Skeletal muscle satellite cell (primary cell): ENCODE data around the gene THADA.

ENCODE experiments used
- H3K27me3 ChIP-seq: 2 replicates; pipeline ENCODE4 v1.7.0; 2013; ENCODE audit warnings: low read length; ENCODE audit not compliant: control insufficient read depth, insufficient read depth
- H3K36me3 ChIP-seq: 2 replicates; pipeline ENCODE4 v1.7.0; 2013; ENCODE audit warnings: mild to moderate bottlenecking, control low read depth, low read length; ENCODE audit not compliant: insufficient read depth
- H3K4me1 ChIP-seq: 2 replicates; pipeline ENCODE4 v1.7.0; 2013; ENCODE audit warnings: low read length; ENCODE audit not compliant: control insufficient read depth, insufficient read depth
- H3K4me2 ChIP-seq: 2 replicates; pipeline ENCODE4 v1.7.0; 2013; ENCODE audit warnings: mild to moderate bottlenecking, low read length
- H3K4me3 ChIP-seq: 2 replicates; pipeline ENCODE4 v1.7.0; 2013; ENCODE audit warnings: low read length
- H3K9ac ChIP-seq: 2 replicates; pipeline ENCODE4 v1.7.0; 2013; ENCODE audit warnings: mild to moderate bottlenecking, low read depth, low read length, moderate library complexity
- H3K9me3 ChIP-seq: replicated peaks from 2 replicates; pipeline ENCODE4 v1.7.0; 2013; ENCODE audit warnings: mild to moderate bottlenecking, control low read depth, low read length

Gene THADA

DNA sequence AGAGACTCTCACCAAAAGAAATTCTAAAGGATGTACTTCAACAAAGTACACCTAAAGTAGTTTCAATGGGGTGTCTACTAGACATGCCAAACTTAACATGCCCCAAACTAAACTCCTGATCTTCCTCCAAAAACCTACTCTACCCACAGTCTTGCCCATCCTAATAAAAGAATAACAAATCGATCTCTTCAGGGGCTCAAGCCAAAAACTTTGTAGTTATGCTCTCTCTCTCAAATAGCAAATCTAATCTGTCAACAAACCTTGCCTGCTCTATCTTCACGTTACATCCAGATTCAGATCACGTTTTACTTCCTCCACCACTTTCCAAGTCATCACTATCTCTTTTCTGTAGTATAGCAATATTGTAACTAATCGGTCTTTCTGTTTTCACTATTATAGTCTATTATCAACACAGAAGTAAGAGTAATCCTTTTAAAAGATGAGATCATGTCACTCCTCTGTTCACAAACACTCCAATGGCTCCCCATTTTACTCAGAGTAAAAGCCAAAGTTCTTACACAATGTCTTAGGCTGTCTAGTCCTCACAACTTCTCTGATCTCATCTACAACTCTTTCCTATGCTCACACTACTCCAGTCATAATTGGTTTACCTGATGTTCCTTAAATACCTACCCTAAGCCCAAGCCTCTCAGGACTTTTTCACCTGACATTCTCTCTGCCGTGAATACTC is 79.9 kb downstream of the THADA start:
- Histone ChIP-seq H3K4me3 (no peak overlapping the region), H3K9ac (no peak overlapping the region), H3K36me3 (peaks cover 8% of the 10 kb centered on the region), H3K4me1 (peaks cover 47% of the 10 kb centered on the region), H3K27me3 (no peaks in the 10 kb centered on the region), H3K4me2 (no peak overlapping the region), H3K9me3 (no peaks in the 10 kb centered on the region)

DNA sequence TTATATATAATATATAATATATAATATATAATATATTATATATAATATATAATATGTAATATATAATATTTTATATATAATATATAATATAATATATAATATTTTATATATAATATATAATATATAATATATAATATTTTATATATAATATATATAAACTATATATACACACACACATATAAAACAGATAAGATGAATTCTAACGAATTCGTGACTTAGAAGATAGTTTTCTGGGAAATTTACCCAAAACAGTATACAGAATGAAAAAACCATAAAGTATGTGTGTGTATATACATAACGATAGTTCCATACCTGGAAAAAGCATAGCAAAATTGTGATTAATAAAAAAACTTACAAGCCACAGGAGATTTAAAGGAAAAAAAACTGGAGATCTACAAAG is 80.6 kb downstream of the THADA start:
- Histone ChIP-seq H3K36me3 (peaks cover 8% of the 10 kb centered on the region), H3K9me3 (no peaks in the 10 kb centered on the region), H3K4me2 (no peak overlapping the region), H3K27me3 (no peaks in the 10 kb centered on the region), H3K9ac (no peak overlapping the region), H3K4me3 (no peak overlapping the region), H3K4me1 (peaks cover 43% of the 10 kb centered on the region)

DNA sequence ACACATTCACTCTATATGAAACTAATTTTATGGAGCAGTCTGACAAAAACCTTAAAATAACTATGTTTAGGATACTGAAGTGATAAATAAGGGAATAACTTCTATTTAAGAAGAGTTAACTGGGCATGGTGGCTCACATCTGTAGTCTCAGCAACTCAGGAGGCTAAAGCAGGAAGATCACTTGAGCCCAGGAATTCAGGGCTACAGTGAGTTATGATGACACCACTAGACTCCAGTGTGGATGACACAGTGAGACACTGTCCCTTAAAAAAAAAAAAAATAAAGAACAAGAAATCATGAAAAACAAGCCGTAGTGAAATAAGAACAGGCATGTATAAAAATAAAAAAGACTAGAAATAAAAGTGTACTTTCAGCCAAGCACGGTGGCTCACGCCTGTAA is 82.0 kb downstream of the THADA start:
- H3K4me1 ChIP-seq, result peaks cover 31% of the 10 kb centered on the region
- H3K4me3 ChIP-seq, result no peak overlapping the region
- no peaks in the 10 kb centered on the region for H3K27me3 ChIP-seq
- no peak overlapping the region for H3K4me2 ChIP-seq
- H3K36me3 ChIP-seq, result peaks cover 8% of the 10 kb centered on the region
- H3K9ac ChIP-seq, result no peak overlapping the region
- no peaks in the 10 kb centered on the region for H3K9me3 ChIP-seq

DNA sequence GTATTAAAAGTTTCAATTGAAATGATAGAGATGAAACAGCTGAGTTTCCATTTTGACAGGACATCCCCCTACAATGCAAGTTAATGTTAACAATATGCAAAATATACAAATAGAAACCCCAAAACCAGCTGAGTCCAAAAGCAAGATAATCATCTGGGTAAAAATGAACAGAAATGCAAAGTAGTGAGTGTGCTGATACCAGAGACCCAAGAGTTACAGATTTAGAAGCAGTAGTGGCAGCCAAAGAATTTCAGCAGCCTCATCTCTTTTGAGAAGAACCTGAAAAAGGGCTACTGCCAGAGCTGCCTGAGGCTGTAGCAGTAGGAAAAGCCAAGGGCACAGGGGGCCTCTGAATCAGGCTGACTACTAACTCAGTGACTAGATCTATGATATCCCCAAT is 82.6 kb downstream of the THADA start:
- Histone ChIP-seq H3K4me3 (no peak overlapping the region), H3K4me1 (peaks cover 25% of the 10 kb centered on the region), H3K4me2 (no peak overlapping the region), H3K9me3 (no peaks in the 10 kb centered on the region), H3K27me3 (no peaks in the 10 kb centered on the region), H3K9ac (no peak overlapping the region), H3K36me3 (peaks cover 8% of the 10 kb centered on the region)

DNA sequence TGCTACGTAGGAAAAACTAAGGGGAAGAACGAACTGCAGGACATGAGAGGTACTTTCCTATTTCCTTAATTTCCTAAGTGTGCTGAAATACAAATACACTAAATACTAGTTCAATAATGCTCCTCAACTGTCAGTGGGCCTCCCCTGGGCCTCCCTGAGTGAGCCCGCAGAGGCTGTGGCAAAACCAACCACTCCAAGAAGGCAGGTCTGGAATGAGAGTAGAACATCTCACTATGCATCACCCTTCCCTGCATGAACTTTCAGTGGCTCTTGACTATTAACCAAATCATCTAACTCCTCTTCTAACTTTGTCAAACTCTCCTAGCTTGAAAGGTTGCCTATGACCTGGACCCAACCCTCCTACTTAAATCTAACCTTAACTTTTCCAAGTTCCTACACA is 84.6 kb downstream of the THADA start:
- H3K4me1 ChIP-seq, result peaks cover 11% of the 10 kb centered on the region
- H3K36me3 ChIP-seq, result peaks cover 15% of the 10 kb centered on the region
- no peak overlapping the region for H3K4me3 ChIP-seq
- H3K9me3 ChIP-seq, result no peaks in the 10 kb centered on the region
- H3K9ac ChIP-seq, result no peak overlapping the region
- no peaks in the 10 kb centered on the region for H3K27me3 ChIP-seq
- H3K4me2 ChIP-seq, result no peak overlapping the region

DNA sequence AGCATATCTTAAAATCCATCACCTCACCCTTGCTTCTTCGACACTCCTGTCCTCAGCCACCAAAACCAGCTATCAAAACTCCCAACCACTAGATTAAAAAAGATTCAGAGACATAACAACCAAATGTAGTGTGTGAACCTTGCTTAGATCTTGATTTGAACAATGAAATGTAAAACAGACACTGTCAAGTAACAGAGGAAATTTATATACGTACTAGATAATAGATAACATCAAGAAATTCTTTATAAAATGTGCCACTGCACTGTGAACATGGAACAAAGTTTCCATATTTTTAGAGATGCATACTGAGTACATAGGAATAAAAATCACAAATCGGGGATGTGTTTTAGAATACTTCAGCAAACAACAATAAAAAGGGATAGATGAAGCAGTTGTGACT is 86.0 kb downstream of the THADA start:
- peaks cover 6% of the 10 kb centered on the region for H3K4me1 ChIP-seq
- H3K4me3 ChIP-seq, result no peak overlapping the region
- no peaks in the 10 kb centered on the region for H3K9me3 ChIP-seq
- H3K36me3 ChIP-seq, result peaks cover 15% of the 10 kb centered on the region
- no peak overlapping the region for H3K9ac ChIP-seq
- H3K4me2 ChIP-seq, result no peak overlapping the region
- H3K27me3 ChIP-seq, result no peaks in the 10 kb centered on the region

DNA sequence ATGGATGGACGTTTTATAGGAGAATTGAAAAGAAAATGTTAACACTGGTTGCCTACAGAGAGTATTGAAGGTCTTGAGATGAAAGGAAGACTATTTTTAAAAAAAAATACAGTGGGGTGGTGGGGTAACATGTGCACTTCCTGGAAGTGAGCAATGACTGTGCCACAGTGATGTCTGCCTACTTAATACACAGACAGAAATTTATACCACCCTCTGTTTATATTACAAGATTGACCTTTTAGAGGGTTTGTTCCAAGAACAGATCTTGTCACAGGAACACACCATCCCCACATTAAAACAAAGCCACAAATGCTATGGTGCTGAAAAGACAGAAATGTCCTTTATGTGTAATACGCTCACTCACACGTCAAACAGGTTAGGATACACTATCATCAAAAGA is 87.6 kb downstream of the THADA start:
- no peaks in the 10 kb centered on the region for H3K27me3 ChIP-seq
- no peak overlapping the region for H3K4me3 ChIP-seq
- H3K9me3 ChIP-seq, result no peaks in the 10 kb centered on the region
- H3K4me1 ChIP-seq, result peaks cover 6% of the 10 kb centered on the region
- no peak overlapping the region for H3K9ac ChIP-seq
- peaks cover 16% of the 10 kb centered on the region for H3K36me3 ChIP-seq
- no peak overlapping the region for H3K4me2 ChIP-seq

DNA sequence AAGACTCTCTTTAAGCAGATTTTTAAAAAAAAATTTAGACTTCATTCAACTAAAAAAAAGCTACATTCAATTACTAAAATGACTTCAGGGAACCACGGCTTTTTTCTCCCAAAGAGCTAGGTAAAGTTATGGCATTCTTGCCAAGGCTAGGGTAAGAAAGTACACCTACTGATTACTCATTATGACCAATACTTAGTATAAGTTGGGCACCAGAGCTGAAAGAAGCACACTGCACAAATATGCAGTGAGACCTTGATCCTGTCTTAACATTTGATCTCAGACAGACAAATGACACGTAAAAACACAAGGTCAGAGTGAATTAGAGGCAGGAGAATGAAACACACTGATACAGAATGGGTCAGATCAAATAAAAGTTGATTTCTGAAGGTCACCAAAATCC is 88.7 kb downstream of the THADA start:
- H3K27me3 ChIP-seq, result no peaks in the 10 kb centered on the region

DNA sequence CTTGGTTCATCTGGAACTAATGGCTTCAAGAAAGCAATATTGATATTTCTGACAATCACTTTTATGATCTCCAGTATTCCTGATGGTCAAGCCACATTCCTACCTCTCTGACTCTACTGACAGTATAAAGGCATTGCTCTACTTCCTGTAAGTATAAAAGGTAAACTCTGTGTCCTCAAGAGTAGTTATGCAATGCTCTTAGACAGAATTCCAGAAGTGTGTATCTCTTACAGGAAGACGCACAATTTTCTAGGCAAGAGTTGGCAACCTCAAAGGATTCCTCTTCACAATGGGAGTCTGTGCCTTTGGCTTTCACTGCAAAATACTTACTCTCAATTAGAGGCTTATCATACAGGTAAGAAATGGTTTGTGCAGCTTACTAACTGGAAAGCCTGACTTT is 100.1 kb downstream of the THADA start:
- peaks cover 8% of the 10 kb centered on the region for H3K36me3 ChIP-seq
- H3K4me3 ChIP-seq, result no peak overlapping the region
- H3K9me3 ChIP-seq, result no peaks in the 10 kb centered on the region
- H3K4me1 ChIP-seq, result peaks cover 15% of the 10 kb centered on the region
- no peaks in the 10 kb centered on the region for H3K27me3 ChIP-seq
- no peak overlapping the region for H3K9ac ChIP-seq
- H3K4me2 ChIP-seq, result no peak overlapping the region

More for the DNA sequence above, 88.7 kb downstream of the THADA start:
- Histone ChIP-seq H3K4me3 (no peak overlapping the region), H3K4me2 (no peak overlapping the region), H3K4me1 (peaks cover 6% of the 10 kb centered on the region), H3K9ac (no peak overlapping the region), H3K36me3 (peaks cover 18% of the 10 kb centered on the region), H3K9me3 (no peaks in the 10 kb centered on the region)

DNA sequence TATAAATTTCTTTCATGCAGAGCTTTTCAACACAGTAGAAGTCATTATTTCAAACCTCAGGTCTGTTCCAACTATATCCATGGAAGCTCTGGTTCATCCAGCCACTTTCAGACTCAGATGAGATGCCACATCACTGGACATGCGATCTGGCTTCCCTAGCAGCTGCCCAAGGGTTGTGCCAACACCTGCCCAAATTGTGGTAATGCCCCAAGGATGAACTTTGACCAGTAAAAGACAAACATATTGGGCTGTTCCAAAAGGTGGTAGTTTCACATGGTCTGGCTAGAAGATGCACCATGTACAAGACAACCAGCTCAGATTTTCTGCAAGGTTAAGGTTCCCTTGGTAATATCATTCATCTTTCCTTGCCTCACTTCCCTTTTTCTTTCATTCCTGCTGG is 101.9 kb downstream of the THADA start:
- no peaks in the 10 kb centered on the region for H3K27me3 ChIP-seq
- no peak overlapping the region for H3K9ac ChIP-seq
- H3K4me3 ChIP-seq, result no peak overlapping the region
- H3K9me3 ChIP-seq, result no peaks in the 10 kb centered on the region
- peaks cover 17% of the 10 kb centered on the region for H3K4me1 ChIP-seq
- H3K4me2 ChIP-seq, result no peak overlapping the region
- peaks cover 8% of the 10 kb centered on the region for H3K36me3 ChIP-seq

DNA sequence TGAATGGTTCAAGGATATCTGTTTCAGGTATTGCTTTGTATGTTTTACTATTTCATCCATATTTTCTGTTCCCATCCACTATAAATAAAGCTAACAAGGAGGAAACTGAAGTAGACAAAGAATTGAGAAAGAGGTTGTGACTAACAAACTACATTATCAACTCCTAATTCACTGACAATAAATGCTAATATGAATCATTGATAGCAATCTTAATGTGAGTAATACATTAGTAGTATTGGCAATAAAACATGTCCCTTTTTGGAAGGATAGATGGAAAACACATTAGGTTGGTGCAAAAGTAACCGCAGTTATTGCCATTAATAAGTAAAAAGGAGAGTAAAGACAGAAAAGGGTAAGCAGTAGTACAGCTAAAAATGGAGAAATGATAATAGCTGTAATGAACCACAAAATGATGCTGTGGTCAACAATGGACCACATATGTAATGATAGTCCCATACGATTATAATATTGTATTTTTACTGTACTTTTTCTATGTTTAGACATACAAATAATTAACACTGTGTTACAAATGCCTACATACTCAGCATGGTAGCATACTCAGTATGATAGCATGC is 104.7 kb downstream of the THADA start:
- H3K36me3 ChIP-seq, result no peaks in the 10 kb centered on the region
- H3K9ac ChIP-seq, result no peak overlapping the region
- no peak overlapping the region for H3K4me2 ChIP-seq
- peaks cover 27% of the 10 kb centered on the region for H3K4me1 ChIP-seq
- no peak overlapping the region for H3K4me3 ChIP-seq
- no peaks in the 10 kb centered on the region for H3K9me3 ChIP-seq
- no peaks in the 10 kb centered on the region for H3K27me3 ChIP-seq

DNA sequence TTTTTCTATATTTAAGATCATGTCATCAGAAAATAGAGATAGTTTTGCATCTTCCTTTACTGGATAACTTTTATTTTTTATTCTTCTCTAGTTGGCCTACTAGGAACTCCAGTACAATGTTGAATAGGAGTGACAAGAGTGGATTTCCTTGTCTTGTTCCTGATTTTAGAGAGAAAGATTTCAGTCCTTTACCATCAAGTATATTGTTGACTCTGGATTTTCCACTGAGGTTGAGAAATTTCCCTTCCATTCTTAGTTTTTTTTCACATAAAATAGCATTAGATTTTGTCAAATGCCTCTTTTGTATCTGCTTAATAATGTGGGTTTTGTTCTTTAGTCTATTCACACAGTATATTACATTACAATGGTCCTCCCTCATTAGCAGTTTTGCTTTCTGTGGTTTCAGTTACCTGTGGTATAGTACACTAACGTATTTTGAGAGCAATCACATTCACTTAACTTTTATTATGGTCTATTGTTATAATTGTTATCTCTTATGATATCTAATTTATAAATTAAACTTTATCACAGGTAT is 105.5 kb downstream of the THADA start:
- Histone ChIP-seq H3K9ac (no peak overlapping the region), H3K4me1 (peaks cover 23% of the 10 kb centered on the region), H3K36me3 (no peaks in the 10 kb centered on the region), H3K4me2 (no peak overlapping the region), H3K9me3 (no peaks in the 10 kb centered on the region), H3K4me3 (no peak overlapping the region), H3K27me3 (no peaks in the 10 kb centered on the region)
